Measurements from ENCODE around the gene CD300LF. TPM values are rescaled to one million over a fixed set of nuclear protein-coding genes. Genes with fewer than 3 reads are reported as not detected.

The CD300LF gene
- total and polyA plus RNA-seq, 4 donors = 0.13 to 1.9 (median 1.0) TPM

GRCh38 chr17:74755533-74755932 lies 42.8 kb upstream of the CD300LF start:
- no peak overlapping the region for H3K4me3 ChIP-seq (ENCODE audit: low read depth in 1 of 3, low read length in 3 of 3)
- H3K36me3 ChIP-seq (ENCODE audit: control insufficient read depth in 4 of 4, insufficient read depth in 3 of 4, low read depth in 1 of 4, low read length in 3 of 4) = no peaks in the 10 kb centered on the region
- H3K27ac ChIP-seq (ENCODE audit: low read depth in 1 of 2, low read length in 2 of 2) = no peak overlapping the region
- no peaks in the 10 kb centered on the region for H3K27me3 ChIP-seq (ENCODE audit: control insufficient read depth in 4 of 4, insufficient read depth in 4 of 4, low read length in 3 of 4)
- peaks cover 49 to 88% (median 78%) of the 10 kb centered on the region in 4 donors for H3K4me1 ChIP-seq (ENCODE audit: control insufficient read depth in 4 of 4, insufficient read depth in 4 of 4, low read length in 3 of 4)
- DNase-seq (ENCODE audit: low spot score) = no peak
- H3K9me3 ChIP-seq (ENCODE audit: control insufficient read depth in 4 of 4, low read length in 3 of 4) = no peaks in the 10 kb centered on the region
- no peak overlapping the region for H3K9ac ChIP-seq (ENCODE audit: low read depth in 1 of 2, low read length in 2 of 2)
- 75% methylated on average over 8 of the region's 8 CpGs for WGBS
- TF ChIP-seq CTCF (IDR thresholded peaks at IDR 0.05; ENCODE audit: low read depth, low read length, missing input control) (no peak), RXRA (IDR thresholded peaks at IDR 0.05) (no peak), REST (IDR thresholded peaks at IDR 0.05) (no peak), FOXA2 (IDR thresholded peaks at IDR 0.05) (no peak), ZBTB33 (IDR thresholded peaks at IDR 0.05) (no peak), MAX (IDR thresholded peaks at IDR 0.05) (no peak), RAD21 (IDR thresholded peaks at IDR 0.05) (no peak), HNF4A (conservative IDR thresholded peaks at IDR 0.05) (no peak), FOXA1 (IDR thresholded peaks at IDR 0.05) (no peak), GABPA (IDR thresholded peaks at IDR 0.05 in 1 of 2, conservative IDR thresholded peaks at IDR 0.05 in 1 of 2) (no peak), ATF3 (IDR thresholded peaks at IDR 0.05) (no peak)

- 97% methylated on average over 3 of the region's 3 CpGs for WGBS
- Histone ChIP-seq H3K9ac (ENCODE audit: low read depth in 1 of 2, low read length in 2 of 2) (no peak overlapping the region), H3K36me3 (ENCODE audit: control insufficient read depth in 4 of 4, insufficient read depth in 3 of 4, low read depth in 1 of 4, low read length in 3 of 4) (no peaks in the 10 kb centered on the region), H3K9me3 (ENCODE audit: control insufficient read depth in 4 of 4, low read length in 3 of 4) (no peaks in the 10 kb centered on the region), H3K4me1 (ENCODE audit: control insufficient read depth in 4 of 4, insufficient read depth in 4 of 4, low read length in 3 of 4) (peaks cover 42 to 86% (median 71%) of the 10 kb centered on the region in 4 donors), H3K27ac (ENCODE audit: low read depth in 1 of 2, low read length in 2 of 2) (no peak overlapping the region), H3K27me3 (ENCODE audit: control insufficient read depth in 4 of 4, insufficient read depth in 4 of 4, low read length in 3 of 4) (no peaks in the 10 kb centered on the region), H3K4me3 (ENCODE audit: low read depth in 1 of 3, low read length in 3 of 3) (no peak overlapping the region)
- no peak for TF ChIP-seq RAD21 (IDR thresholded peaks at IDR 0.05)
- no peak for TF ChIP-seq HNF4G (IDR thresholded peaks at IDR 0.05)
- no peak for TF ChIP-seq FOXA1 (IDR thresholded peaks at IDR 0.05)
- no peak for TF ChIP-seq TAF1 (conservative IDR thresholded peaks at IDR 0.05)
- no peak for TF ChIP-seq YY1 (IDR thresholded peaks at IDR 0.05)
- TF ChIP-seq REST (IDR thresholded peaks at IDR 0.05) = no peak
- TF ChIP-seq NR2F2 (IDR thresholded peaks at IDR 0.05) = no peak
- no peak for DNase-seq (ENCODE audit: low spot score)
These were observed 42.1 kb upstream of the CD300LF start for GRCh38 chr17:74754832-74755231.

All from liver (tissue), 9 donors.